ENCODE results near the gene MYL6B.

GRCh38 chr12:56130876-56131275 lies 21.5 kb upstream of the MYL6B start:
- no peak for TF ChIP-seq SMC3 (IDR thresholded peaks at IDR 0.05; ENCODE audit: low read depth, low read length)
- TF ChIP-seq POLR2A (IDR thresholded peaks at IDR 0.05; ENCODE audit: low read depth, low read length), result no peak
- no peak for TF ChIP-seq MAZ (IDR thresholded peaks at IDR 0.05; ENCODE audit: borderline replicate concordance, low read depth, low read length)
- TF ChIP-seq MXI1 (IDR thresholded peaks at IDR 0.05; ENCODE audit: borderline replicate concordance, low read depth, low read length), result no peak
- no peak for TF ChIP-seq RAD21 (IDR thresholded peaks at IDR 0.05; ENCODE audit: low read length)
- TF ChIP-seq CTCF (conservative IDR thresholded peaks at IDR 0.05; ENCODE audit: low read depth, low read length), result no peak
- no peak for TF ChIP-seq RCOR1 (IDR thresholded peaks at IDR 0.05; ENCODE audit: insufficient replicate concordance, low read length)
- no peak for TF ChIP-seq MAFK (IDR thresholded peaks at IDR 0.05; ENCODE audit: low read depth, low read length)
- TF ChIP-seq RFX5 (IDR thresholded peaks at IDR 0.05; ENCODE audit: low read depth, low read length), result no peak

Data from IMR-90 (cell line).